G401 (cell line): ENCODE data around the gene TMEM229B. TPM values are rescaled to one million over a fixed set of nuclear protein-coding genes. Genes with fewer than 3 reads are reported as not detected.
A peak's percentile ranks its signal among the peaks of the same experiment; 100 is the strongest.

Experiments
- DNase-seq: peaks from one replicate; pipeline ENCODE4 v3.0.0-alpha.2; 2015; ENCODE audit warnings: low spot score
- in situ Hi-C: cut with HindIII; loops from 2 replicates; pipeline ENCODE4 v1.10.0; 2016; ENCODE audit warnings: low sequenced_read_pairs, mixed read lengths
- total RNA-seq: library from RNA; depleted of rRNA; stranded (reverse); fragments of >200 nt; shearing (Covaris generic); gene quantifications from 2 replicates; pipeline ENCODE4 v1.2.3, GENCODE V29; 2014

TMEM229B gene
- total RNA-seq, 1 experiment from 2014 or later: 0.41 TPM

- DNase-seq: peak; percentile 86
- in situ Hi-C loops: no loop called here
These were observed 28.6 kb upstream of the TMEM229B start for GRCh38 chr14:67517083-67517482.

- in situ Hi-C loops: no loop called here
- no peak for DNase-seq
These were observed 28.2 kb upstream of the TMEM229B start for GRCh38 chr14:67516676-67517075.

- in situ Hi-C loops: no loop called here
- DNase-seq: peak; percentile 54
These were observed 27.0 kb upstream of the TMEM229B start for GRCh38 chr14:67515386-67516079.

- in situ Hi-C loops: no loop called here
- DNase-seq: peak; percentile 70
These were observed 26.3 kb upstream of the TMEM229B start for GRCh38 chr14:67514650-67515385.

GRCh38 chr14:67514203-67514607, 25.7 kb upstream of the TMEM229B start:
- in situ Hi-C loops: no loop called here
- DNase-seq: peak; percentile 89

GRCh38 chr14:67513631-67514108, 25.1 kb upstream of the TMEM229B start:
- in situ Hi-C loops: no loop called here
- peak; percentile 95 for DNase-seq

GRCh38 chr14:67512463-67513310, 24.2 kb upstream of the TMEM229B start:
- DNase-seq: peak; percentile 41
- in situ Hi-C loops: no loop called here

GRCh38 chr14:67510836-67511235, 22.3 kb upstream of the TMEM229B start:
- DNase-seq: peak; percentile 32
- in situ Hi-C loops: no loop called here

- in situ Hi-C loops: no loop called here
- DNase-seq: no peak
These were observed 21.6 kb upstream of the TMEM229B start for GRCh38 chr14:67510121-67510520.

GRCh38 chr14:67508956-67509355, 20.4 kb upstream of the TMEM229B start:
- peak; percentile 61 for DNase-seq
- in situ Hi-C loops: no loop called here

GRCh38 chr14:67505254-67505653, 16.7 kb upstream of the TMEM229B start:
- in situ Hi-C loops: no loop called here

GRCh38 chr14:67503331-67503730, 14.8 kb upstream of the TMEM229B start:
- in situ Hi-C loops: no loop called here

More at GRCh38 chr14:67505254-67505653, 16.7 kb upstream of the TMEM229B start:
- no peak for DNase-seq

GRCh38 chr14:67502867-67503266, 14.3 kb upstream of the TMEM229B start:
- no peak for DNase-seq
- in situ Hi-C loops: no loop called here

More at GRCh38 chr14:67503331-67503730, 14.8 kb upstream of the TMEM229B start:
- no peak for DNase-seq

GRCh38 chr14:67501670-67502069, 13.1 kb upstream of the TMEM229B start:
- in situ Hi-C loops: no loop called here
- DNase-seq: no peak

GRCh38 chr14:67500981-67501380, 12.5 kb upstream of the TMEM229B start:
- in situ Hi-C loops: no loop called here
- DNase-seq: no peak

- in situ Hi-C loops: no loop called here
- DNase-seq: no peak
These were observed 9.2 kb upstream of the TMEM229B start for GRCh38 chr14:67497716-67498115.

GRCh38 chr14:67497216-67497615, 8.7 kb upstream of the TMEM229B start:
- DNase-seq: no peak

GRCh38 chr14:67495827-67496226, 7.3 kb upstream of the TMEM229B start:
- DNase-seq: no peak
- in situ Hi-C loops: no loop called here

More at GRCh38 chr14:67497216-67497615, 8.7 kb upstream of the TMEM229B start:
- in situ Hi-C loops: no loop called here

- in situ Hi-C loops: no loop called here
- DNase-seq: no peak
These were observed 4.7 kb upstream of the TMEM229B start for GRCh38 chr14:67493092-67493717.
